ENCODE results near the gene DIAPH1.

The DIAPH1 gene

GRCh38 chr5:141517312-141517711 is 101.5 kb downstream of the DIAPH1 start:
- DNase-seq (ENCODE audit: low read depth), result no peak
- TF ChIP-seq, protein P1, sequence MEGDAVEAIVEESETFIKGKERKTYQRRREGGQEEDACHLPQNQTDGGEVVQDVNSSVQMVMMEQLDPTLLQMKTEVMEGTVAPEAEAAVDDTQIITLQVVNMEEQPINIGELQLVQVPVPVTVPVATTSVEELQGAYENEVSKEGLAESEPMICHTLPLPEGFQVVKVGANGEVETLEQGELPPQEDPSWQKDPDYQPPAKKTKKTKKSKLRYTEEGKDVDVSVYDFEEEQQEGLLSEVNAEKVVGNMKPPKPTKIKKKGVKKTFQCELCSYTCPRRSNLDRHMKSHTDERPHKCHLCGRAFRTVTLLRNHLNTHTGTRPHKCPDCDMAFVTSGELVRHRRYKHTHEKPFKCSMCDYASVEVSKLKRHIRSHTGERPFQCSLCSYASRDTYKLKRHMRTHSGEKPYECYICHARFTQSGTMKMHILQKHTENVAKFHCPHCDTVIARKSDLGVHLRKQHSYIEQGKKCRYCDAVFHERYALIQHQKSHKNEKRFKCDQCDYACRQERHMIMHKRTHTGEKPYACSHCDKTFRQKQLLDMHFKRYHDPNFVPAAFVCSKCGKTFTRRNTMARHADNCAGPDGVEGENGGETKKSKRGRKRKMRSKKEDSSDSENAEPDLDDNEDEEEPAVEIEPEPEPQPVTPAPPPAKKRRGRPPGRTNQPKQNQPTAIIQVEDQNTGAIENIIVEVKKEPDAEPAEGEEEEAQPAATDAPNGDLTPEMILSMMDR (IDR thresholded peaks at IDR 0.05; ENCODE audit: low read length, missing control alignments), result no peak
- no peak overlapping the region for H3K4me3 ChIP-seq (replicated peaks; ENCODE audit: low read depth, low read length)

GRCh38 chr5:141516672-141517025 is 102.2 kb downstream of the DIAPH1 start:
- TF ChIP-seq, protein P1 (IDR thresholded peaks at IDR 0.05; ENCODE audit: low read length, missing control alignments), result no peak
- no peak overlapping the region for H3K4me3 ChIP-seq (replicated peaks; ENCODE audit: low read depth, low read length)
- DNase-seq (ENCODE audit: low read depth), result no peak

GRCh38 chr5:141515946-141516671 is 102.7 kb downstream of the DIAPH1 start:
- no peak for DNase-seq (ENCODE audit: low read depth)
- TF ChIP-seq, protein P1 (IDR thresholded peaks at IDR 0.05; ENCODE audit: low read length, missing control alignments), result no peak
- no peak overlapping the region for H3K4me3 ChIP-seq (replicated peaks; ENCODE audit: low read depth, low read length)

DNA sequence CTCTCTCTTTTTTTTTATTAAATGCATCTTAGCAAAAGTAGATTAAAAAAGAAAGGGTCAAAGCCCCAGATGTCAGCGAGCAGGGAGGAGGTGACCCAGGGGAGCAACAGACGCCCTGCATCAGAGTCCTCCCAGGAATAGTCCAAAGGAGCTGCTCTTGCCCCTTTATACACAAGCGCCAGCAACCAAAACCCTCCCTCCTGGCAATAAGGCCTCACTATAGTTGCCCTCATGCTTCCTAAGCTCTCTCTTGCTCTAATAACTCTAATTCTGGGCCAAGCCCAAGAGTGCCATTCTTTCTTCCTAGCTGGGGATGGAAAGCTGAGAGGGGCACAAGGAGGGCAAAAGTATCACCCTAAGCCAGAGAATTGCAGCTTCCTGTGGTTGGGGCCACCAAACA is 103.7 kb downstream of the DIAPH1 start:
- no peak for DNase-seq (ENCODE audit: low read depth)
- no peak overlapping the region for H3K4me3 ChIP-seq (replicated peaks; ENCODE audit: low read depth, low read length)
- TF ChIP-seq, protein P1 (IDR thresholded peaks at IDR 0.05; ENCODE audit: low read length, missing control alignments), result no peak

DNA sequence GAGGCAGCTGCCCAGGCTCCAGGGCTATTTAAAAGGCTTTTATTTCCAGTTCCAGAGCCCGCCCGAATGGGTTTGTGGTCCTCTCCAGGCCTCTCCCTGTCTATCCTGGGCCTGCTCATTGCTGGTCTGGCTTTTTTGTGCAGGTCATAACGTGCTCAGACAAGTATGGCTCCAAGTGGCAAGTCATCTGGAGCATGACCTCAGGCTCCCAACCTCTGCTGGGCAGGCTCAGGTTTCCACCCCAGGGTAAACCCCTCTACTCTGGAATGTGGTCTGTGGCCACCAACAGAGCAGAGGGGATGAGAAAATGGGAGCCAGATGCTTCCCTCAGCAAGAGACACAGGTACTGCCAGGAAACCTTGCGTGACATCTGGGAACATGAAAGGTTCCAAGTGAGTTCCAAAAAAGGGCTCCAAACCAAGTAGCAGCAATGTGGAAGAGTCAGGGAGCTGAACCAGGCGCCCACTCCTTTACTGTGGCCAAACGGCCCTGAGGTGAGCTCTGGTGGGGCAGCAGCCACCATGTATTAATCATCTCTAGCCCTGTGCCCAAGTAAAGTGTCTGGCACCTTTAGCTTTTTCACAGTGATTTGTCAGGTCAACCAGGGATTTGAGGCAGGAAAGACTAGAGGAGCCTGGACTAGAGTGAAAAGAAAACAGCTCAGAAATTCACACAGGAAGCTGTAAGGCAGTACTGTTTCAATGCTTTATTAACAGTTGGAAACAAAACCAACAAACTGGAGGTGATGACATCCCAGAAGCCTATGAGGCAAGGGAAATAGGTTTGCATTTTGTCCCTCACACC is 104.3 kb downstream of the DIAPH1 start:
- TF ChIP-seq, protein P1 (IDR thresholded peaks at IDR 0.05; ENCODE audit: low read length, missing control alignments), result no peak
- H3K4me3 ChIP-seq (replicated peaks; ENCODE audit: low read depth, low read length), result no peak overlapping the region

GRCh38 chr5:141513627-141514329 is 105.0 kb downstream of the DIAPH1 start:
- H3K4me3 ChIP-seq (replicated peaks; ENCODE audit: low read depth, low read length), result peak overlapping the region; percentile 45
- DNase-seq (ENCODE audit: low read depth), result peak; percentile 92
- TF ChIP-seq, protein P1 (IDR thresholded peaks at IDR 0.05; ENCODE audit: low read length, missing control alignments), result no peak

More for the DNA sequence above, 104.3 kb downstream of the DIAPH1 start:
- DNase-seq (ENCODE audit: low read depth), result peak; percentile 51

Measured in fibroblast of pulmonary artery (primary cell).